Mononuclear cell (primary cell): ENCODE results near the gene SLAIN1. TPM values are rescaled to one million over a fixed set of nuclear protein-coding genes. Genes with fewer than 3 reads are reported as not detected.

Experiments used
- H3K27me3 ChIP-seq: 2 replicates; pipeline ENCODE4 v1.6.0; 2011; ENCODE audit warnings: low read length, control low read depth; ENCODE audit not compliant: insufficient read depth
- H3K4me1 ChIP-seq: 2 replicates; pipeline ENCODE4 v1.5.1; 2011; ENCODE audit warnings: mild to moderate bottlenecking, low read length, control low read depth; ENCODE audit not compliant: insufficient read depth
- H3K4me3 ChIP-seq: 2 replicates; pipeline ENCODE4 v1.5.1; 2011; ENCODE audit warnings: mild to moderate bottlenecking, low read length, moderate library complexity
- H3K9me3 ChIP-seq: 2 replicates; pipeline ENCODE4 v1.5.1; 2011; ENCODE audit warnings: low read depth, mild to moderate bottlenecking, control low read depth, low read length
- total RNA-seq: library from RNA; depleted of rRNA; stranded (reverse); fragments of >200 nt; gene quantifications from one replicate; pipeline ENCODE4 v1.2.3, GENCODE V29; 2012

SLAIN1 gene
- total RNA-seq, 1 donor = 81.9 TPM

DNA sequence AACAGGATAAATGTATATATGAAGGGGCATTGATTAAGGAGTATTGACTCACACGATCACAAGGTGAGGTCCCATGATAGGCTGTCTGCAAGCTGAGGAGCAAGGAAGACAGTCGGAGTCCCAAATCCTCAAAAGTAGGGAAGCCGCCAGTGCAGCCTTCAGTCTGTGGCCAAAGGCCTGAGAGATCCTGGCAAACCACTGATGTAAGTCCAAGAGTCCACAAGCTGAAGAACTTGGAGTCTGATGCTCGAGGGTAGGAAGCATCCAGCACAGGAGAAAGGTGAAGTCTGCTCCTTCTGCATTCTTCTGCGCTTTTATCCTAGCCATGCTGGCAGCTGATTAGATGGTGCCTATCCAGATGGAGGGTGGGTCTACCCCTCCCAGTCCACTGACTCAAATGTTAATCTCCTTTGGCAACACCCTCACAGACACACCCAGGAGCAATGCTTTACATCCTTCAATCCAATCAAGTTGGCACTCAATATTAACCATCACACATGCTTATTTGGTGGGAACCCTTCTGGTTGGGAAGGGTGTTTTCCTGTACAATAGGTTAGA is 55.1 kb downstream of the SLAIN1 start:
- Histone ChIP-seq H3K4me3 (no peak overlapping the region), H3K4me1 (no peaks in the 10 kb centered on the region), H3K27me3 (no peaks in the 10 kb centered on the region), H3K9me3 (no peaks in the 10 kb centered on the region)

DNA sequence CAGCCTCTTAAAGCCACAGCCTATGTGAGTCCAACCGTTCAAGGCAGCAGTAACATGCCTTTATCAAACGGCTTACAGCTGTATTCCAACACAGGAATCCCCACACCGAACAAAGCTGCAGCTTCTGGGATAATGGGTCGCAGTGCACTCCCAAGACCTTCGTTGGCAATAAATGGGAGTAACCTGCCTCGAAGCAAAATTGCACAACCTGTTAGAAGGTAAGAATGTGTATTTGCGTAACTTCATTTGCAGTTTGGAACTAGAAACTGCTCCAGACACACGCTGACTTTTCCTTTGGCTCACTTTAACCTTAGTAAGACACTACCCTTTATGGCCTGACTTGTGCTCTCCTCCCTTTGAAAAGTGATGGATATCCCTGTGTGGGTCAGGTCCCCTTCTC is 63.4 kb downstream of the SLAIN1 start:
- Histone ChIP-seq H3K9me3 (no peaks in the 10 kb centered on the region), H3K27me3 (no peaks in the 10 kb centered on the region), H3K4me1 (no peaks in the 10 kb centered on the region), H3K4me3 (no peak overlapping the region)

- H3K4me3 ChIP-seq = no peak overlapping the region
- no peaks in the 10 kb centered on the region for H3K4me1 ChIP-seq
- no peaks in the 10 kb centered on the region for H3K9me3 ChIP-seq
- H3K27me3 ChIP-seq = no peaks in the 10 kb centered on the region
Measured at GRCh38 chr13:77767413-77767812, 69.9 kb downstream of the SLAIN1 start.

DNA sequence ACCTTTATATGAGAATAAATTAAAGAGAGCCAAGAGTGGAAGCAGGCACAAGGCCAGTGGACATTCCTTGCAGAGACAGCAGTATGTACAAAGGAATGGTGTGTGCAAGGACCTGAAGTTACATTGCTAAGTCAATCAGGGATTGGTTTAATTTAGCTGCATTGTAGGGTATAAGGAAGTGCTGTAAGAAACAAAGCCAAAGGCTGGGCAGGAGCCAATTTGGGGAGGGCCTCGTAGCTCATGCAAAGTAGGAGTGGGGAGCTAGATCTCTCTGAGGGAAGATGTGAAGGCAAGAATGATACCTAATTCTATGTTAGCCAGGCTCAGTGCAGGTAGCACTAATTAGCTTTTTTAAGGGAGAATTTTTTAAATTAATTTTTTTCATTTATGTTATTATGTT is 76.7 kb downstream of the SLAIN1 start:
- no peaks in the 10 kb centered on the region for H3K9me3 ChIP-seq
- no peak overlapping the region for H3K4me3 ChIP-seq
- H3K4me1 ChIP-seq = no peaks in the 10 kb centered on the region
- no peaks in the 10 kb centered on the region for H3K27me3 ChIP-seq

DNA sequence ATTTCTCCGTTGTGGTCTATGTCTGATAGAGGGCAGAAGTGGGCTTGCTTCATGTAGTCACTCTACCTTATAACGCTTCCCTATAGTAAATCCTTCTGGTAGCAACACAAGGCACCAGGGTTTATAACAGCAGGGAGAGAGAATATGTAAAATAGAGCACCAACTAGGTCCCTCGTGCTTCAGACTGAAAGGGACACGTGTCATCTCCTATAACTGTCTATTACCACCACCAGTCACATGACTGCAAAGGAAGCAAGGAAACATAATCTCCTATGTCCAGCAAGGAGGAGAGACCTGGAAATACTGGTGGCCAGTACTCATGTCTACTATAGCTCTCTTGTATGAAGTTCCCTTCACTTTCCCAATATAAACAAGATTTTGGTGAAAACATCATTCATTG is 79.2 kb downstream of the SLAIN1 start:
- Histone ChIP-seq H3K9me3 (no peaks in the 10 kb centered on the region), H3K4me1 (peaks cover 7% of the 10 kb centered on the region), H3K4me3 (no peak overlapping the region), H3K27me3 (no peaks in the 10 kb centered on the region)

DNA sequence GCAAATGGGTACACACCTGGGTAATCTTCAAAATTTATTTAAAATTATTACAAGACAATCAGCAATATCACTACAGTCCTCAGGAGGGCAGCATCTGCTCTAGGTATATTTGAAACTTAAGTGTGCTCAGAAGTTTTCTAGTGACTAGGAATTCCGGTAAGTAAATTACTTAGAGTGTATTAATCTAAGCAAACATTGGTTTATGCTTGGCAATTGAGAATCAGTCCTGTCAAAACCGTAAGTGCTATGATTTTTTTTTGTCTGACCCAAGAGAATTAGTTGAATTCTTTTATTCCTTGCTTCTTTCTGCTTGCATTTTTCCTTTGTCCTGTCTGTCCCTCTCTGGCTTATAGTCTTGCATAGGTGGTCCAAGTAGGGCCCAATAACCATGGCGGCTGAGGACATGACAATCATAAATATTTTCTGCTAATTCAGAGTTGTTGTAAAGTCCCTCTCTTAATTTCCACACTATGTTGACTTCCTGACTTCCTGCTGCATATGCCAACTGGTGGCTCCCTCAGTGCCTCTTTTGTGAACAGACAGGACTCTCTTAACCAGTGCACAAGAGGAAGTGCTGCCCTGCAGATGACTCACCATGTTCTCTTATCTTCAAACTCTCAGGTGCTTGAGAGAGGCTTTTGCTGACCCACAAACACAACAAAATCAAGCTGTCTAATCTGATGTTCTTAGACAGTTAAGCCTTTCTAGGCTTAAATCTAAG is 82.2 kb downstream of the SLAIN1 start:
- no peak overlapping the region for H3K4me3 ChIP-seq
- no peaks in the 10 kb centered on the region for H3K9me3 ChIP-seq
- peaks cover 7% of the 10 kb centered on the region for H3K4me1 ChIP-seq
- no peaks in the 10 kb centered on the region for H3K27me3 ChIP-seq

- no peak overlapping the region for H3K4me3 ChIP-seq
- no peaks in the 10 kb centered on the region for H3K27me3 ChIP-seq
- peaks cover 7% of the 10 kb centered on the region for H3K4me1 ChIP-seq
- H3K9me3 ChIP-seq = no peaks in the 10 kb centered on the region
Measured at GRCh38 chr13:77781808-77782207, 84.3 kb downstream of the SLAIN1 start.

DNA sequence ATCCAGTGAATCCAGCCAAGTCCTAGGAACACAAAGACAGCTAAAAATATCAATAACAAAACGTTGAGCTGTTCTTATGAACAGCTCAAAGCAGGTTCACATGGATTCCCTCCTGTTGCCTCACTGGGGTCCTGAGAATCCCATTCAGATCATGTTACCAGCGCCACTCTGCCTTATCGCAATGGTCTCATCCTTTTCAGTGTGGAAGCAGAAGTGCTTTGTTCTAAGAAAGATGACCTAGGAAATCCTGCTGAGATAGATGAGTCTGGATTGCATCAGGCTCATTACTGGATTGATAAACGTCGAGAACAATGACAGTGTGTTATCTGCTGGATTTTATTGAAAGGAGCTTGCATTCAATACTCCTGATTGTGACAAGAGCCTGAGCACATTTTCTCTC is 87.0 kb downstream of the SLAIN1 start:
- no peaks in the 10 kb centered on the region for H3K27me3 ChIP-seq
- H3K4me3 ChIP-seq = no peak overlapping the region
- H3K4me1 ChIP-seq = peaks cover 7% of the 10 kb centered on the region
- H3K9me3 ChIP-seq = no peaks in the 10 kb centered on the region

- Histone ChIP-seq H3K27me3 (no peaks in the 10 kb centered on the region), H3K4me3 (no peak overlapping the region), H3K4me1 (no peaks in the 10 kb centered on the region), H3K9me3 (no peaks in the 10 kb centered on the region)
Measured at GRCh38 chr13:77786695-77787287, 89.3 kb downstream of the SLAIN1 start.

DNA sequence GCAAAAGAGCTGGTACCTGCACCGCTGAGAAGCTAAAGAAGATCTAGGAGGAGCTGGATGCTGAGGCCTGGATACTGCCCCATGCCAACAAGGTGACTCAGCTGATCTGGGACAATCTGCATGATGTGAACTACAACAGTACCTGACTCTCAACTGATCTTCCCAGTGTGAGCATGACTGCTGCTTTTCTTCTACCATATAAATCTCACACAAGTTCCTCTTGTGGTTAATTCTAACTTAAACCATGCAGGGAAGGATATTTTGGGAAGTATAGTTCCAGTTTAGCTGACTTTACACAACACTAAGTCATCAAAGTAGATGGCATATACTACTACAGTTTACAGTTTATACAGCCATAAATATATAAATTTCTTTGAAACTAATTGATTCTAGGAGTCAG is 91.9 kb downstream of the SLAIN1 start:
- Histone ChIP-seq H3K27me3 (peaks cover 7% of the 10 kb centered on the region), H3K9me3 (peaks cover 9% of the 10 kb centered on the region), H3K4me1 (no peaks in the 10 kb centered on the region), H3K4me3 (no peak overlapping the region)

- no peaks in the 10 kb centered on the region for H3K27me3 ChIP-seq
- no peaks in the 10 kb centered on the region for H3K4me1 ChIP-seq
Measured at GRCh38 chr13:77800219-77800618, 102.7 kb downstream of the SLAIN1 start.

DNA sequence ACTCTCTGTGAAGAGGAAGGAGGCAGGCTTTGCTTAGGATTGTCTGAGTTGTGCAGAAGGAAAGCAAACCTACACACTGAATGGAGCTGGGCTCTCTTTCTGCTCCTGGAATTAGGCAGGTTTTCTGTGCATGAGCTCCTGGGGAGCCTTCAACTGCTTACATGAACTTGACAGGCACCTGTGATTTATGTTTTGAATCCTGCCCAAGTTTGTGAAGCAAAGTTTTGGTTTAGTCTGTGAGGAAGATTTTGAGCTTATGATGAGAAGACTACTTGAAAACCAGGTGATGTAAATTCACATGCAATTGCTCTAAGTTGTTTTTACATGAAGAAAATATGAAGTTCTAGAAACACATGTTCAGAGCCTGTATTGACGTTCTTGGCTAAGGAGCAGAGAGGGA is 109.0 kb downstream of the SLAIN1 start:
- Histone ChIP-seq H3K4me3 (no peak overlapping the region), H3K9me3 (no peaks in the 10 kb centered on the region), H3K27me3 (no peaks in the 10 kb centered on the region), H3K4me1 (peaks cover 6% of the 10 kb centered on the region)

More at GRCh38 chr13:77800219-77800618, 102.7 kb downstream of the SLAIN1 start:
- Histone ChIP-seq H3K4me3 (no peak overlapping the region), H3K9me3 (no peaks in the 10 kb centered on the region)

DNA sequence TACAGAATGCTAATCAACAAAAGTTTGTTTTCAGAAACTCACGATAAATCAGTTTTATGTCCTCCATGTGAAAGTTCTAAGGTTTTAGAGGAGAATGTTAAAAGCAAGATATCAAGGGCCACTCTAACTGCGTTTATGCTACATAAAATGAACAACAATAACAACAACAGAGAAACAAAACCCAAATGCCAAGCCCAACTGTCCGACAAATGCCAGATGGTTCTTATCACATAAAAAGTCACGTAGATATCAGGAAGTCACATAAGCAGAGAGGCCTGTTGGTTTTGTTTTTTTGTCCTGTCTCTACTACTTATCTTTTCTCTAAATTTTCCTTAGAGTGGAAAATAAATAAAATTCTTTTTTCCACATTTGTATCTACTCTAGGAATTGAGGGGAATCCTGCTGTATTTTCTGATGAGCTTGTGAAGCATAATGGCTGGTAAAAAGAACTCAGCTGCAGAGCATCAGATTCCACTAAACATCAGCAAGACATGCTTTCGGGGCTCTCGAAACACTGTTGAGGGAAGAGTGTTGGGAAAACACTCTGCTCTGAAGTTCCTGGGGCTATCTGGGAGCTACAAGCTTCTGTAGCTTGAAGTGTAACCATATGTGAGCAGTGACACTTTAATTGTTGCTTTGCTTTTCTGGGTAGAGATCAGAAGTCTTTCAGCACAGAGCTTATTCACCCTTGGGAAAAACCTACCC is 110.1 kb downstream of the SLAIN1 start:
- no peaks in the 10 kb centered on the region for H3K27me3 ChIP-seq
- H3K4me3 ChIP-seq = no peak overlapping the region
- H3K9me3 ChIP-seq = no peaks in the 10 kb centered on the region
- H3K4me1 ChIP-seq = peaks cover 6% of the 10 kb centered on the region

- Histone ChIP-seq H3K27me3 (no peaks in the 10 kb centered on the region), H3K4me3 (no peak overlapping the region), H3K4me1 (peaks cover 6% of the 10 kb centered on the region), H3K9me3 (no peaks in the 10 kb centered on the region)
Measured at GRCh38 chr13:77810430-77810829, 112.9 kb downstream of the SLAIN1 start.

DNA sequence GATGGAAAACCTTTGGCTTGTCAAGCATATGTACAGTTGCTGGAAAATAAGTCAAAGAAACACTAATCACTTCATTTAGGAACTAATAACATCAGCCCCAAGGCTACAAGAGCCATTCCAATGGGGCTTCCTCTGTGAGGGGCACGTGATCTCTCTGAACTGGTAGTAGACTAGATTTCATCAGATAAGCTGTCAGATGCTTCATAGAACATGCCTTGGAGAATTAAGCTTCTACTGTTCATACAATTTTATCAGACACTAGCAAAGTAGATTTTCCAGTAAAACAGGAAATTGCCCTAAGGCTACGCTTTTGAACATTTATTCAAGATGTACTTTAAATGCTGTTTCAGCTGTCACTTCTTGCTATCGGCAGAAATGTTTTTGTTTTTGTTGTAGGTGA is 113.4 kb downstream of the SLAIN1 start:
- Histone ChIP-seq H3K4me1 (peaks cover 6% of the 10 kb centered on the region), H3K9me3 (no peaks in the 10 kb centered on the region), H3K4me3 (no peak overlapping the region), H3K27me3 (no peaks in the 10 kb centered on the region)
